ENCODE measurements around the gene CSNK2A1. TPM values are rescaled to one million over a fixed set of nuclear protein-coding genes. Genes with fewer than 3 reads are reported as not detected.

Gene CSNK2A1
- total and polyA plus RNA-seq, 2 of the 8 experiments (the other 6 are each of a cell fraction or from before 2014, with no cell fraction given), result 117 to 260 TPM

GRCh38 chr20:573414-574296 is 30.1 kb upstream of the CSNK2A1 start (continued):
- no peak for TF ChIP-seq KDM1A (IDR thresholded peaks at IDR 0.05; ENCODE audit: borderline replicate concordance, low read length)
- TF ChIP-seq RBBP5 (IDR thresholded peaks at IDR 0.05; ENCODE audit: borderline replicate concordance, low read depth, low read length), result no peak
- TF ChIP-seq JUN (IDR thresholded peaks at IDR 0.05; ENCODE audit: low read depth, low read length), result no peak
- no peak for TF ChIP-seq CHD2 (IDR thresholded peaks at IDR 0.05; ENCODE audit: low read length)
- TF ChIP-seq, protein P1, sequence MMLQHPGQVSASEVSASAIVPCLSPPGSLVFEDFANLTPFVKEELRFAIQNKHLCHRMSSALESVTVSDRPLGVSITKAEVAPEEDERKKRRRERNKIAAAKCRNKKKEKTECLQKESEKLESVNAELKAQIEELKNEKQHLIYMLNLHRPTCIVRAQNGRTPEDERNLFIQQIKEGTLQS (IDR thresholded peaks at IDR 0.05; ENCODE audit: insufficient read depth, low read depth, low read length), result no peak

Data from H1 (cell line).